H9 (cell line): Measurements from ENCODE around the gene PHKG2. TPM values are rescaled to one million over a fixed set of nuclear protein-coding genes. Genes with fewer than 3 reads are reported as not detected.

Experiments
- DNase-seq: peaks from one replicate; pipeline ENCODE4 v3.0.0-alpha.2; 2017
- H2AFZ ChIP-seq: one replicate; pipeline ENCODE4 v1.6.1; 2013; ENCODE audit warnings: mild to moderate bottlenecking, low read length, control low read depth, moderate library complexity
- H2AK5ac ChIP-seq: 2 replicates; pipeline ENCODE4 v1.6.1; 2013; ENCODE audit warnings: low read length, control low read depth, mixed read lengths; ENCODE audit not compliant: insufficient read length
- H2BK120ac ChIP-seq: one replicate; pipeline ENCODE4 v1.6.1; 2013; ENCODE audit warnings: low read depth, mild to moderate bottlenecking, low read length, control low read depth, inconsistent platforms; ENCODE audit not compliant: poor library complexity, severe bottlenecking
- H2BK12ac ChIP-seq: 2 replicates; pipeline ENCODE4 v1.6.1; 2013; ENCODE audit warnings: low read length, control low read depth, mixed read lengths, low read depth; ENCODE audit not compliant: insufficient read length
- H2BK15ac ChIP-seq: 2 replicates; pipeline ENCODE4 v1.6.1; 2013; ENCODE audit warnings: low read depth, low read length, control low read depth
- H2BK20ac ChIP-seq: one replicate; pipeline ENCODE4 v1.6.1; 2013; ENCODE audit warnings: low read depth, mild to moderate bottlenecking, low read length, control low read depth, inconsistent platforms; ENCODE audit not compliant: poor library complexity, severe bottlenecking
- H2BK5ac ChIP-seq: 2 replicates; pipeline ENCODE4 v1.6.1; 2013; ENCODE audit warnings: low read length, control low read depth, mixed read lengths; ENCODE audit not compliant: insufficient read length
- H3K14ac ChIP-seq: 2 replicates; pipeline ENCODE4 v1.6.1; 2013; ENCODE audit warnings: low read length, control low read depth; ENCODE audit not compliant: insufficient read depth
- H3K18ac ChIP-seq: 2 replicates; pipeline ENCODE4 v1.6.1; 2013; ENCODE audit warnings: low read depth, mild to moderate bottlenecking, mixed read lengths, low read length, control low read depth; ENCODE audit not compliant: insufficient read length
- H3K23ac ChIP-seq: 2 replicates; pipeline ENCODE4 v1.6.1; 2013; ENCODE audit warnings: low read length, control low read depth, mixed read lengths, low read depth; ENCODE audit not compliant: insufficient read length
- H3K23me2 ChIP-seq: 2 replicates; pipeline ENCODE4 v1.6.1; 2013; ENCODE audit warnings: low read depth, mild to moderate bottlenecking, mixed read lengths, low read length, control low read depth; ENCODE audit not compliant: insufficient read length, poor library complexity, severe bottlenecking
- H3K27ac ChIP-seq: 2 replicates; pipeline ENCODE4 v1.5.1; 2013; ENCODE audit warnings: low read length, control low read depth, mixed read lengths, low read depth; ENCODE audit not compliant: insufficient read length
- H3K27me3 ChIP-seq: 2 replicates; pipeline ENCODE4 v1.6.1; 2013; ENCODE audit warnings: low read length, control low read depth, inconsistent platforms; ENCODE audit not compliant: insufficient read depth
- H3K4ac ChIP-seq: 2 replicates; pipeline ENCODE4 v1.6.1; 2013; ENCODE audit warnings: low read depth, mild to moderate bottlenecking, control low read depth, inconsistent platforms, low read length, moderate library complexity
- H3K4me1 ChIP-seq: 2 replicates; pipeline ENCODE4 v1.6.1; 2013; ENCODE audit warnings: low read length, control low read depth, inconsistent platforms; ENCODE audit not compliant: insufficient read depth
- H3K4me2 ChIP-seq: 2 replicates; pipeline ENCODE4 v1.6.1; 2013; ENCODE audit warnings: low read length, control low read depth, mixed read lengths; ENCODE audit not compliant: insufficient read length, insufficient read depth
- H3K56ac ChIP-seq: 2 replicates; pipeline ENCODE4 v1.6.1; 2013; ENCODE audit warnings: low read depth, mild to moderate bottlenecking, mixed read lengths, low read length, control low read depth; ENCODE audit not compliant: insufficient read length
- H3K79me1 ChIP-seq: 2 replicates; pipeline ENCODE4 v1.6.1; 2013; ENCODE audit warnings: low read depth, mild to moderate bottlenecking, moderate library complexity, low read length, control low read depth, inconsistent platforms; ENCODE audit not compliant: insufficient read depth, poor library complexity, severe bottlenecking
- H3K79me2 ChIP-seq: 2 replicates; pipeline ENCODE4 v1.6.1; 2013; ENCODE audit warnings: low read length, control low read depth, inconsistent platforms; ENCODE audit not compliant: insufficient read depth
- H3K9ac ChIP-seq: 2 replicates; pipeline ENCODE4 v1.6.1; 2013; ENCODE audit warnings: low read length, control low read depth, mixed read lengths; ENCODE audit not compliant: insufficient read length; ENCODE audit errors: extremely low read depth
- H3K9me3 ChIP-seq: one replicate; pipeline ENCODE4 v1.6.1; 2013; ENCODE audit warnings: low read depth, low read length, inconsistent platforms; ENCODE audit not compliant: control insufficient read depth
- H3T11ph ChIP-seq: one replicate; pipeline ENCODE4 v1.6.1; 2013; ENCODE audit warnings: mild to moderate bottlenecking, low read length, control low read depth, inconsistent platforms
- H4K20me1 ChIP-seq: one replicate; pipeline ENCODE4 v1.6.1; 2013; ENCODE audit not compliant: control insufficient read depth, insufficient read length, insufficient read depth
- H4K5ac ChIP-seq: 2 replicates; pipeline ENCODE4 v1.6.1; 2013; ENCODE audit warnings: low read depth, mild to moderate bottlenecking, mixed read lengths, low read length, control low read depth; ENCODE audit not compliant: insufficient read length
- H4K8ac ChIP-seq: replicated peaks from 2 replicates; pipeline ENCODE4 v1.6.1; 2013; ENCODE audit warnings: low read length, control low read depth, mixed read lengths, low read depth; ENCODE audit not compliant: insufficient read length
- H4K91ac ChIP-seq: 2 replicates; pipeline ENCODE4 v1.6.1; 2013; ENCODE audit warnings: low read depth, mild to moderate bottlenecking, moderate library complexity, mixed read lengths, low read length, control low read depth; ENCODE audit not compliant: insufficient read length
- H3K27ac Mint-ChIP-seq, 3 experiments: 2 replicates in 2 of 3; 3 replicates in 1 of 3; pipeline ENCODE4 v1.8.0; 2020 to 2021; ENCODE audit warnings: mixed read lengths in 3 of 3, mild to moderate bottlenecking in 1 of 3, moderate library complexity in 1 of 3
- H3K27me3 Mint-ChIP-seq: 2 replicates; pipeline ENCODE4 v1.8.0; 2021; ENCODE audit warnings: low read depth, mild to moderate bottlenecking, moderate library complexity, mixed read lengths
- H3K36me3 Mint-ChIP-seq, 3 experiments: 2 replicates in 2 of 3; 3 replicates in 1 of 3; pipeline ENCODE4 v1.8.0; 2020 to 2021; ENCODE audit warnings: low read depth in 3 of 3, mixed read lengths in 3 of 3; ENCODE audit not compliant: insufficient read depth in 1 of 3
- H3K4me1 Mint-ChIP-seq, 2 experiments: 2 replicates each; pipeline ENCODE4 v1.8.0; 2020; ENCODE audit warnings: mixed read lengths in 2 of 2
- H3K4me3 Mint-ChIP-seq, 2 experiments: 2 replicates in 1 of 2; 3 replicates in 1 of 2; pipeline ENCODE4 v1.8.0; 2020 to 2021; ENCODE audit warnings: mild to moderate bottlenecking in 2 of 2, mixed read lengths in 2 of 2, moderate library complexity in 1 of 2
- H3K9me3 Mint-ChIP-seq, 2 experiments: 2 replicates in 1 of 2; 3 replicates in 1 of 2; pipeline ENCODE4 v1.8.0; 2020; ENCODE audit warnings: mild to moderate bottlenecking in 2 of 2, mixed read lengths in 2 of 2, moderate library complexity in 1 of 2
- CTCF ChIP-seq: fragments of 200-600 bp; sonication (generic); conservative IDR thresholded peaks from 3 replicates; pipeline ENCODE4 v1.8.0; 2021; ENCODE audit warnings: antibody characterized with exemption, mild to moderate bottlenecking
- WGBS: extraction: QIAGEN DNeasy Blood & Tissue Kit; methylation state at CpG from one replicate; pipeline ENCODE4 v1.1.7; 2013; ENCODE audit warnings: missing lambda C conversion rate, low lambda C conversion rate, mixed read lengths; ENCODE audit not compliant: insufficient read length; ENCODE audit errors: extremely low coverage; 5-methylcytosine and 5-hydroxymethylcytosine counted together
- long read RNA-seq: library from polyadenylated mRNA; unstranded; transcript quantifications from one replicate; pipeline ENCODE4 v2.0.0, GENCODE V29; 2020
- total RNA-seq: library from RNA; stranded (reverse); gene quantifications from 2 replicates; pipeline ENCODE4 v1.2.1, GENCODE V29; 2021

Gene PHKG2, protein sequence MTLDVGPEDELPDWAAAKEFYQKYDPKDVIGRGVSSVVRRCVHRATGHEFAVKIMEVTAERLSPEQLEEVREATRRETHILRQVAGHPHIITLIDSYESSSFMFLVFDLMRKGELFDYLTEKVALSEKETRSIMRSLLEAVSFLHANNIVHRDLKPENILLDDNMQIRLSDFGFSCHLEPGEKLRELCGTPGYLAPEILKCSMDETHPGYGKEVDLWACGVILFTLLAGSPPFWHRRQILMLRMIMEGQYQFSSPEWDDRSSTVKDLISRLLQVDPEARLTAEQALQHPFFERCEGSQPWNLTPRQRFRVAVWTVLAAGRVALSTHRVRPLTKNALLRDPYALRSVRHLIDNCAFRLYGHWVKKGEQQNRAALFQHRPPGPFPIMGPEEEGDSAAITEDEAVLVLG
- total RNA-seq: 46.6 and 47.9 TPM in 2 replicates
- long read RNA-seq, full-length matches to known transcripts: 167 of 250 reads
- long read RNA-seq, partial matches to known transcripts: 26 of 250 reads
- long read RNA-seq, other reads (novel, unspliced or antisense): 57 of 250 reads

DNA sequence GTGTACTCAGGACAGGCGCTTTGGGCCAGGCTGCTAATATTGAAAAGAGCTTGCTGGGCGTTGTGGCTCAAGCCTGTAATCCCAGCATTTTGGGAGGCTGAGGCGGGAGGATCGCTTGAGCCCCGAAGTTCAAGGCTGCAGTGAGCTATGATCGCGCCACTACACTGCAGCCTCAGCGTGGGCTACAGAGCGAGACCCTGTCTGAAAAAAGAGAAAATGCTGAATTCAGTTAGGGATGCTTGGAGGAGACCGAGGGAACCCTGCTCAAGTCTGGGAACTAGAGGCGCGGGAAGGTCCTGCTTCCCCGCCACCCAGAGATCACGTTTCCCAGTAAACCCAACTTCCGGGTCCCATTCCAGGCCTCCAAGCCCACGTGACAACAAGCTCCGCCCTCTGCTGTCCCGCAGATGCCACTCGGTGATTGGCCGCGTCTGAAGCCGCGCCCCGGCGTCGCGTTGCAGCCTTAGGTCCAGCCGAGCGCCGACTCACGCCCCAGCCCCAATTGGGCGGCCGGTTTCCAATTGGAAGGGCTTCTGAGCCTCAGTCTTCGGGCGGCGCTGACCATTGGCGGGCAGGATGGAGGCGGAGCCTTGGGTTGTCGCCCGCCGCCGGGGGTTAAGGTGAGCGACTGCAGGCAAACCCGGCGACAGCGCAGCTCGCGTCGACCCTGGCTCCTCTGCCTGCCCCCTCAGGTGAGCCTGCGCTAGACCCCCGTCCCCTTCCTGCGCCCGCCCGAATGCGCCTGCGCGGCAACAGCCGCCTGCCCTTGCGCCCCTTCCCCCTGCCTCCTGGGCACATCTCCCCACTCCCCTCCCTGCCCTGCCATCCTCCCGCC is at the start of gene PHKG2:
Gene PHKG2, plus strand, starts transcription at position 627 of the 835 bp plus-strand sequence. CDS start 396 bp downstream, outside the sequence.
- peak within 1 kb of the TSS; percentile 59; the same call in 1 of the 2 replicates for H3K14ac ChIP-seq
- no peak within 1 kb of the TSS for H4K91ac ChIP-seq
- no peak within 1 kb of the TSS for H3K23ac ChIP-seq
- Mint-ChIP-seq H3K27ac (peak within 1 kb of the TSS; percentile 94 to 98 (median 96)), H3K4me3 (peak within 1 kb of the TSS; percentile 97), H3K36me3 (peaks cover 6 to 47% (median 28%) of the 10 kb centered on the region in 3 experiments; a peak in 6 of 7 replicates), H3K4me1 (peaks cover 7 to 16% of the 10 kb centered on the region in 2 experiments), H3K27me3 (no peaks in the 10 kb centered on the region), H3K9me3 (peaks cover 0 to 1% of the 10 kb centered on the region in 2 experiments; a peak in 1 of 5 replicates)
- no peak within 1 kb of the TSS for H4K8ac ChIP-seq
- H3K27ac ChIP-seq: no peak within 1 kb of the TSS
- H3K4me2 ChIP-seq: peak within 1 kb of the TSS; percentile 56
- peak; percentile 100 for DNase-seq
- peak within 1 kb of the TSS; percentile 78 for H3K18ac ChIP-seq
- no peak within 1 kb of the TSS for H2BK5ac ChIP-seq
- peak within 1 kb of the TSS; percentile 84 for H3K9ac ChIP-seq
- no peaks in the 10 kb centered on the region for H3K9me3 ChIP-seq
- H3K27me3 ChIP-seq: no peaks in the 10 kb centered on the region
- no peaks in the 10 kb centered on the region for H4K20me1 ChIP-seq
- H2BK120ac ChIP-seq: no peak within 1 kb of the TSS
- peaks cover 4% of the 10 kb centered on the region; the same call in 1 of the 2 replicates for H3K79me2 ChIP-seq
- H4K5ac ChIP-seq: peak within 1 kb of the TSS; percentile 10
- H3K79me1 ChIP-seq: peaks cover 2% of the 10 kb centered on the region
- no peaks in the 10 kb centered on the region for H3K4me1 ChIP-seq
- peaks cover 5% of the 10 kb centered on the region for H3K23me2 ChIP-seq
- no CpG with 5 or more reads among the region's 60 CpGs for WGBS
- no peak for TF ChIP-seq CTCF
- H2AK5ac ChIP-seq: no peak within 1 kb of the TSS
- H2BK12ac ChIP-seq: no peak within 1 kb of the TSS
- H2BK15ac ChIP-seq: no peak within 1 kb of the TSS
- no peak within 1 kb of the TSS for H3K56ac ChIP-seq
- H2AFZ ChIP-seq: no peak within 1 kb of the TSS
- no peak within 1 kb of the TSS for H3T11ph ChIP-seq
- no peak within 1 kb of the TSS; the same call in 1 of the 2 replicates for H3K4ac ChIP-seq
- H2BK20ac ChIP-seq: no peak within 1 kb of the TSS
